Hepatocyte (in vitro differentiated cells): ENCODE measurements around the gene TMEM106C. TPM values are rescaled to one million over a fixed set of nuclear protein-coding genes. Genes with fewer than 3 reads are reported as not detected.

Experiments
- DNase-seq: peaks from one replicate; pipeline ENCODE4 v3.0.0-alpha.2; 2016; ENCODE audit warnings: low spot score
- H2AFZ ChIP-seq: fragments of 200-600 bp; sonication (generic); 2 replicates; pipeline ENCODE4 v1.6.0; 2016; ENCODE audit warnings: antibody characterized with exemption, mild to moderate bottlenecking
- H3K27ac ChIP-seq: fragments of 200-600 bp; sonication (generic); 2 replicates; pipeline ENCODE4 v1.5.1; 2016; ENCODE audit warnings: mild to moderate bottlenecking
- H3K27me3 ChIP-seq: fragments of 200-600 bp; sonication (generic); 2 replicates; pipeline ENCODE4 v1.6.1; 2016
- H3K36me3 ChIP-seq: fragments of 200-600 bp; sonication (generic); replicated peaks from 2 replicates; pipeline ENCODE4 v1.5.1; 2016; ENCODE audit warnings: low read depth; ENCODE audit not compliant: insufficient read depth
- H3K4me1 ChIP-seq: fragments of 200-600 bp; sonication (generic); 2 replicates; pipeline ENCODE4 v1.5.1; 2016; ENCODE audit warnings: mild to moderate bottlenecking, moderate library complexity; ENCODE audit not compliant: insufficient read depth
- H3K4me2 ChIP-seq: fragments of 200-600 bp; sonication (generic); 2 replicates; pipeline ENCODE4 v1.6.0; 2016
- H3K4me3 ChIP-seq: fragments of 200-600 bp; sonication (generic); 2 replicates; pipeline ENCODE4 v1.5.1; 2016; ENCODE audit warnings: mild to moderate bottlenecking
- H3K79me2 ChIP-seq: fragments of 200-600 bp; sonication (generic); 2 replicates; pipeline ENCODE4 v1.6.0; 2017; ENCODE audit warnings: mild to moderate bottlenecking
- H3K9me2 ChIP-seq: fragments of 200-600 bp; sonication (generic); replicated peaks from 2 replicates; pipeline ENCODE4 v1.6.0; 2017; ENCODE audit warnings: mild to moderate bottlenecking; ENCODE audit not compliant: insufficient read depth
- H3K9me3 ChIP-seq: fragments of 200-600 bp; sonication (generic); 2 replicates; pipeline ENCODE4 v1.5.1; 2016; ENCODE audit warnings: low read depth, mild to moderate bottlenecking
- H4K20me1 ChIP-seq: fragments of 200-600 bp; sonication (generic); 2 replicates; pipeline ENCODE4 v1.6.0; 2016; ENCODE audit warnings: mild to moderate bottlenecking; ENCODE audit not compliant: insufficient read depth, poor library complexity, severe bottlenecking
- CTCF ChIP-seq: fragments of 200-600 bp; sonication (generic); IDR thresholded peaks from 2 replicates; pipeline ENCODE4 v1.5.1; 2016; ENCODE audit warnings: antibody characterized with exemption, mild to moderate bottlenecking; ENCODE audit not compliant: poor library complexity
- EZH2 ChIP-seq: fragments of 200-600 bp; sonication (generic); IDR thresholded peaks from 2 replicates; pipeline ENCODE4 v1.6.1; 2016; ENCODE audit warnings: antibody characterized with exemption, mild to moderate bottlenecking, borderline replicate concordance
- EZH2phosphoT487 ChIP-seq: fragments of 200-600 bp; sonication (generic); IDR thresholded peaks from one replicate; pipeline ENCODE4 v1.6.1; 2018; ENCODE audit warnings: antibody characterized with exemption, mild to moderate bottlenecking, low read depth, moderate library complexity; ENCODE audit not compliant: unreplicated experiment, severe bottlenecking
- WGBS: methylation state at CpG from one replicate; pipeline ENCODE4 v1.1.6; 2016; ENCODE audit warnings: low lambda C conversion rate; ENCODE audit errors: missing lambda C conversion rate; 5-methylcytosine and 5-hydroxymethylcytosine counted together
- polyA plus RNA-seq: library from polyadenylated mRNA; unstranded; fragments of >200 nt; fragmentation: Nextera tagmentation; extraction: Ambion mirVana; gene quantifications from 2 replicates; pipeline ENCODE4 v1.2.1, GENCODE V29; 2016
- total RNA-seq: library from RNA; depleted of rRNA; stranded (reverse); fragments of >200 nt; gene quantifications from 2 replicates; pipeline ENCODE4 v1.2.3, GENCODE V29; 2014

TMEM106C gene
- total and polyA plus RNA-seq, 2 experiments from 2014 or later = 101 to 113 TPM

- Histone ChIP-seq H3K27ac (no peak overlapping the region), H4K20me1 (no peaks in the 10 kb centered on the region), H2AFZ (no peak overlapping the region), H3K9me3 (no peaks in the 10 kb centered on the region), H3K79me2 (no peaks in the 10 kb centered on the region), H3K4me3 (no peak overlapping the region), H3K4me2 (no peak overlapping the region), H3K4me1 (peaks cover 10% of the 10 kb centered on the region), H3K9me2 (no peaks in the 10 kb centered on the region), H3K36me3 (no peaks in the 10 kb centered on the region), H3K27me3 (no peaks in the 10 kb centered on the region)
- no peak for DNase-seq
- TF ChIP-seq EZH2 (no peak), CTCF (no peak), EZH2phosphoT487 (no peak)
- whole genome bisulfite sequencing = 94% methylated on average over 15 of the region's 16 CpGs
These were observed 22.3 kb downstream of the TMEM106C start for GRCh38 chr12:47985596-47986290.

- Histone ChIP-seq H3K4me2 (no peak overlapping the region), H3K27ac (no peak overlapping the region), H3K4me1 (peaks cover 10% of the 10 kb centered on the region), H3K9me3 (no peaks in the 10 kb centered on the region), H2AFZ (no peak overlapping the region), H3K27me3 (no peaks in the 10 kb centered on the region), H3K4me3 (no peak overlapping the region), H3K36me3 (no peaks in the 10 kb centered on the region), H3K79me2 (no peaks in the 10 kb centered on the region), H3K9me2 (no peaks in the 10 kb centered on the region), H4K20me1 (no peaks in the 10 kb centered on the region)
- no peak for DNase-seq
- TF ChIP-seq EZH2phosphoT487 (no peak), CTCF (no peak), EZH2 (no peak)
- 98% methylated on average over 8 of the region's 8 CpGs for WGBS
These were observed 22.9 kb downstream of the TMEM106C start for GRCh38 chr12:47986291-47986660.

- whole genome bisulfite sequencing = 97% methylated on average over 5 of the region's 5 CpGs
- H2AFZ ChIP-seq = no peak overlapping the region
- no peaks in the 10 kb centered on the region for H3K9me3 ChIP-seq
- H4K20me1 ChIP-seq = no peaks in the 10 kb centered on the region
- H3K4me1 ChIP-seq = peaks cover 8% of the 10 kb centered on the region
- H3K4me3 ChIP-seq = no peak overlapping the region
- no peak overlapping the region for H3K4me2 ChIP-seq
- TF ChIP-seq EZH2phosphoT487 (no peak), EZH2 (no peak), CTCF (no peak)
- no peak for DNase-seq
- no peaks in the 10 kb centered on the region for H3K27me3 ChIP-seq
- no peaks in the 10 kb centered on the region for H3K79me2 ChIP-seq
- no peaks in the 10 kb centered on the region for H3K36me3 ChIP-seq
- H3K27ac ChIP-seq = no peak overlapping the region
- H3K9me2 ChIP-seq = no peaks in the 10 kb centered on the region
These were observed 23.4 kb downstream of the TMEM106C start for GRCh38 chr12:47986832-47987231.
